VCaP (cell line): ENCODE results near the gene RAB13.
"Not testable (repeated sequence)": the region's sequence is repeated elsewhere in the genome, so short reads cannot be mapped to it uniquely, and the experiment has no call there.

ENCODE experiments used
- H3K27ac ChIP-seq: fragments of 450-650 bp; 2 replicates; pipeline ENCODE4 v1.5.1; 2017
- CTCF ChIP-seq: fragments of 450-650 bp; conservative IDR thresholded peaks from 2 replicates; pipeline ENCODE4 v1.5.1; 2017; ENCODE audit warnings: mild to moderate bottlenecking, moderate library complexity

RAB13 gene

GRCh38 chr1:153985941-153986761 is at the start of gene RAB13:
Gene RAB13 (minus strand): TSS chr1:153986339. CDS start chr1:153986236, 103 bp downstream.
- TF ChIP-seq CTCF, result no peak
- H3K27ac ChIP-seq, result peak within 1 kb of the TSS; percentile 68

- not testable (repeated sequence) for H3K27ac ChIP-seq
These were observed 47.6 kb upstream of the RAB13 start for GRCh38 chr1:154033697-154034096.

GRCh38 chr1:154019940-154020339 is 33.8 kb upstream of the RAB13 start:
- H3K27ac ChIP-seq, result no peak overlapping the region
- no peak for TF ChIP-seq CTCF

GRCh38 chr1:154019269-154019668 is 33.1 kb upstream of the RAB13 start:
- H3K27ac ChIP-seq, result peak overlapping the region; percentile 5; the same call in 1 of the 2 replicates
- no peak for TF ChIP-seq CTCF

- TF ChIP-seq CTCF, result no peak
- H3K27ac ChIP-seq, result no peak overlapping the region
These were observed 28.2 kb upstream of the RAB13 start for GRCh38 chr1:154014154-154014907.

GRCh38 chr1:154012543-154012942 is 26.4 kb upstream of the RAB13 start:
- not testable (repeated sequence) for H3K27ac ChIP-seq

GRCh38 chr1:154012129-154012528 is 26.0 kb upstream of the RAB13 start:
- H3K27ac ChIP-seq, result no peak overlapping the region
- no peak for TF ChIP-seq CTCF

- H3K27ac ChIP-seq, result no peak overlapping the region
- TF ChIP-seq CTCF, result no peak
These were observed 20.0 kb upstream of the RAB13 start for GRCh38 chr1:154006136-154006535.
